ENCODE data around the gene LRRK1. TPM values are rescaled to one million over a fixed set of nuclear protein-coding genes. Genes with fewer than 3 reads are reported as not detected.

Gene LRRK1
- total RNA-seq (2014; rRNA removed; shearing (Covaris generic)) = 9.9 and 12.4 TPM in 2 replicates
- 4.2 and 4.5 TPM in 2 replicates for polyA plus RNA-seq (2015; cell fraction: cytosol; rRNA removed)
- polyA plus RNA-seq (2015; cell fraction: nucleus; rRNA removed) = 11.7 and 12.7 TPM in 2 replicates

GRCh38 chr15:100918690-100919480, at the start of gene LRRK1:
TSS of gene LRRK1 (plus strand) at chr15:100919357. CDS start at chr15:100924633, 5,276 bp downstream.
- DNase-seq (ENCODE audit: low read depth) = peak; percentile 44

GRCh38 chr15:100873029-100873677, 46.0 kb upstream of the LRRK1 start:
- peak; percentile 67 for DNase-seq (ENCODE audit: low read depth)

GRCh38 chr15:100875495-100875894, 43.7 kb upstream of the LRRK1 start:
- no peak for DNase-seq (ENCODE audit: low read depth)

GRCh38 chr15:100875976-100876375, 43.2 kb upstream of the LRRK1 start:
- no peak for DNase-seq (ENCODE audit: low read depth)

GRCh38 chr15:100877551-100877950, 41.6 kb upstream of the LRRK1 start:
- DNase-seq (ENCODE audit: low read depth) = no peak

GRCh38 chr15:100878130-100878529, 41.0 kb upstream of the LRRK1 start:
- no peak for DNase-seq (ENCODE audit: low read depth)

GRCh38 chr15:100878648-100879047, 40.5 kb upstream of the LRRK1 start:
- no peak for DNase-seq (ENCODE audit: low read depth)

GRCh38 chr15:100879061-100879463, 40.1 kb upstream of the LRRK1 start:
- DNase-seq (ENCODE audit: low read depth) = no peak

GRCh38 chr15:100879464-100880138, 39.6 kb upstream of the LRRK1 start, which contains the start of gene ALDH1A3:
TSS of gene ALDH1A3 (plus strand) at chr15:100879831. CDS start at chr15:100879908, 77 bp downstream.
- no peak for DNase-seq (ENCODE audit: low read depth)

- no peak for DNase-seq (ENCODE audit: low read depth)
Measured at GRCh38 chr15:100880139-100880896, 38.8 kb upstream of the LRRK1 start.

GRCh38 chr15:100880897-100881242, 38.3 kb upstream of the LRRK1 start:
- no peak for DNase-seq (ENCODE audit: low read depth)

- no peak for DNase-seq (ENCODE audit: low read depth)
Measured at GRCh38 chr15:100881573-100882336, 37.4 kb upstream of the LRRK1 start.

- DNase-seq (ENCODE audit: low read depth) = no peak
Measured at GRCh38 chr15:100885116-100885515, 34.0 kb upstream of the LRRK1 start.

- no peak for DNase-seq (ENCODE audit: low read depth)
Measured at GRCh38 chr15:100885811-100886210, 33.3 kb upstream of the LRRK1 start.

- no peak for DNase-seq (ENCODE audit: low read depth)
Measured at GRCh38 chr15:100887211-100887913, 31.8 kb upstream of the LRRK1 start.

- peak; percentile 52 for DNase-seq (ENCODE audit: low read depth)
Measured at GRCh38 chr15:100889385-100890050, 29.6 kb upstream of the LRRK1 start.

GRCh38 chr15:100890051-100890720, 29.0 kb upstream of the LRRK1 start:
- DNase-seq (ENCODE audit: low read depth) = no peak

- no peak for DNase-seq (ENCODE audit: low read depth)
Measured at GRCh38 chr15:100890850-100891249, 28.3 kb upstream of the LRRK1 start.
